IPS-18c (cell line): ENCODE data around the gene MFSD12.

Experiments used
- H3K4me3 ChIP-seq: 2 replicates; pipeline ENCODE4 v1.7.0; 2013; ENCODE audit warnings: low read depth, mild to moderate bottlenecking, low read length, moderate library complexity; ENCODE audit not compliant: insufficient read depth
- H3K9me3 ChIP-seq: one replicate; pipeline ENCODE4 v1.6.1; 2013; ENCODE audit warnings: mild to moderate bottlenecking, low read length, moderate library complexity; ENCODE audit not compliant: control insufficient read depth, insufficient read depth

Gene MFSD12

GRCh38 chr19:3557461-3558248 is at the start of gene MFSD12:
MFSD12 (minus strand) TSS chr19:3557586; CDS start chr19:3557403, 183 bp downstream.
- Histone ChIP-seq H3K9me3 (no peaks in the 10 kb centered on the region), H3K4me3 (peak within 1 kb of the TSS; percentile 79)

- Histone ChIP-seq H3K9me3 (no peaks in the 10 kb centered on the region), H3K4me3 (peak within 1 kb of the TSS; percentile 55)
These were observed 49.4 kb upstream of the MFSD12 start, which contains the start of gene TBXA2R for GRCh38 chr19:3606690-3607289. TBXA2R (minus strand) TSS chr19:3606875; CDS start chr19:3600634, 6,241 bp downstream.

GRCh38 chr19:3606174-3606689 is 48.8 kb upstream of the MFSD12 start:
- Histone ChIP-seq H3K9me3 (no peaks in the 10 kb centered on the region), H3K4me3 (peak overlapping the region; percentile 55)

GRCh38 chr19:3605770-3606169 is 48.4 kb upstream of the MFSD12 start:
- no peak overlapping the region; the same call in 1 of the 2 replicates for H3K4me3 ChIP-seq
- H3K9me3 ChIP-seq: no peaks in the 10 kb centered on the region

- H3K4me3 ChIP-seq: no peak overlapping the region
- H3K9me3 ChIP-seq: no peaks in the 10 kb centered on the region
These were observed 48.0 kb upstream of the MFSD12 start for GRCh38 chr19:3605361-3605760.

- H3K4me3 ChIP-seq: no peak overlapping the region
These were observed 47.6 kb upstream of the MFSD12 start for GRCh38 chr19:3604987-3605343.

GRCh38 chr19:3604227-3604986 is 47.0 kb upstream of the MFSD12 start:
- Histone ChIP-seq H3K9me3 (no peaks in the 10 kb centered on the region), H3K4me3 (no peak overlapping the region)

More at GRCh38 chr19:3604987-3605343, 47.6 kb upstream of the MFSD12 start:
- H3K9me3 ChIP-seq: no peaks in the 10 kb centered on the region

- H3K4me3 ChIP-seq: no peak overlapping the region
These were observed 45.9 kb upstream of the MFSD12 start for GRCh38 chr19:3603121-3603811.

GRCh38 chr19:3601021-3601420 is 43.6 kb upstream of the MFSD12 start:
- Histone ChIP-seq H3K4me3 (no peak overlapping the region), H3K9me3 (no peaks in the 10 kb centered on the region)

More at GRCh38 chr19:3603121-3603811, 45.9 kb upstream of the MFSD12 start:
- H3K9me3 ChIP-seq: no peaks in the 10 kb centered on the region

- Histone ChIP-seq H3K4me3 (no peak overlapping the region), H3K9me3 (no peaks in the 10 kb centered on the region)
These were observed 42.4 kb upstream of the MFSD12 start for GRCh38 chr19:3599776-3600187.

GRCh38 chr19:3595521-3596061 is 38.2 kb upstream of the MFSD12 start:
- no peak overlapping the region for H3K4me3 ChIP-seq
- no peaks in the 10 kb centered on the region for H3K9me3 ChIP-seq

- Histone ChIP-seq H3K9me3 (no peaks in the 10 kb centered on the region), H3K4me3 (no peak overlapping the region)
These were observed 35.8 kb upstream of the MFSD12 start for GRCh38 chr19:3593156-3593555.

GRCh38 chr19:3591876-3592613 is 34.7 kb upstream of the MFSD12 start:
- Histone ChIP-seq H3K4me3 (no peak overlapping the region), H3K9me3 (no peaks in the 10 kb centered on the region)

- no peaks in the 10 kb centered on the region for H3K9me3 ChIP-seq
- H3K4me3 ChIP-seq: no peak overlapping the region
These were observed 33.7 kb upstream of the MFSD12 start for GRCh38 chr19:3590991-3591659.

GRCh38 chr19:3589949-3590348 is 32.6 kb upstream of the MFSD12 start:
- Histone ChIP-seq H3K4me3 (no peak overlapping the region), H3K9me3 (no peaks in the 10 kb centered on the region)

GRCh38 chr19:3589439-3589838 is 32.1 kb upstream of the MFSD12 start:
- Histone ChIP-seq H3K4me3 (no peak overlapping the region), H3K9me3 (no peaks in the 10 kb centered on the region)
